Right lobe of liver (tissue), 6 donors: Measurements from ENCODE around the gene PLS3. TPM values are rescaled to one million over a fixed set of nuclear protein-coding genes. Genes with fewer than 3 reads are reported as not detected.

ENCODE experiments used
- ATAC-seq, 4 donors: fragments of 200-7000 bp; cut with Tn5 transposase; one replicate each; pipeline ENCODE4 v1.9.1; 2020; ENCODE audit warnings: mild to moderate bottlenecking in 4 of 4, moderate library complexity in 4 of 4
- DNase-seq, 3 donors: peaks; one replicate each; pipeline ENCODE4 v3.0.0-alpha.2; 2020
- H3K27ac ChIP-seq, 3 donors: fragments of 200-600 bp; one replicate each; pipeline ENCODE4 v1.8.0; 2022
- H3K27me3 ChIP-seq, 2 donors: fragments of 200-600 bp; one replicate each; pipeline ENCODE4 v1.8.0; 2022
- H3K36me3 ChIP-seq, 4 donors: fragments of 200-600 bp; sonication (generic) in 1 of 4; one replicate each; pipeline versions ENCODE4 v1.5.1 to v1.8.0; 2017 to 2022; ENCODE audit warnings: control low read depth in 1 of 4
- H3K4me1 ChIP-seq, 4 donors: fragments of 200-600 bp; sonication (generic) in 1 of 4; one replicate each; pipeline versions ENCODE4 v1.5.1 to v1.8.0; 2017 to 2022; ENCODE audit warnings: control low read depth in 1 of 4
- H3K4me3 ChIP-seq, 3 donors: fragments of 200-600 bp; one replicate each; pipeline ENCODE4 v1.8.0; 2022
- H3K9me3 ChIP-seq, 4 donors: fragments of 200-600 bp; sonication (generic) in 1 of 4; one replicate each; pipeline versions ENCODE4 v1.5.1 to v1.8.0; 2017 to 2022; ENCODE audit warnings: control low read depth in 1 of 4
- CTCF ChIP-seq, 4 donors: fragments of 200-600 bp in 3 of 4; fragments of 450-650 bp in 1 of 4; IDR thresholded peaks; one replicate each; pipeline versions ENCODE4 v1.5.1 to v1.8.0; 2016 to 2022; ENCODE audit warnings: antibody characterized with exemption in 4 of 4, mild to moderate bottlenecking in 2 of 4
- POLR2A ChIP-seq: fragments of 450-650 bp; IDR thresholded peaks from one replicate; pipeline ENCODE4 v1.6.1; 2017; ENCODE audit warnings: antibody characterized with exemption, mild to moderate bottlenecking
- WGBS: methylation state at CpG from one replicate; pipeline ENCODE4 v1.1.6; 2018; ENCODE audit warnings: low coverage, low lambda C conversion rate; ENCODE audit not compliant: insufficient coverage; ENCODE audit errors: missing lambda C conversion rate; 5-methylcytosine and 5-hydroxymethylcytosine counted together
- intact Hi-C, 2 donors: fragments of 100-400 bp; cut with DNase I; formaldehyde crosslinking; loops; one replicate each; pipeline versions ENCODE4 v1.11.2 to v1.14.1; 2022
- long read RNA-seq: library from polyadenylated mRNA; unstranded; transcript quantifications from one replicate; pipeline ENCODE4 v2.0.0, GENCODE V29; 2019
- total RNA-seq, 6 experiments: library from RNA; depleted of rRNA in 2 of 6; stranded (reverse); fragments of >200 nt in 2 of 6; fragmentation: NEBNext Ultra II Directional in 3 of 6; extraction: Animal tissue kit (Norgen Biotek cat#: 25700) in 3 of 6; gene quantifications; one replicate each; pipeline versions ENCODE4 v1.1.0 to v1.2.4, GENCODE V29; 2016 to 2023
- donor health status: DM: no; HTN: yes; CAD: no.
- donor health status: DM: no; HTN: no; CAD: no.
- donor health status: DM: no; HTN: no; CAD: no.
- donor health status: DM: no; HTN: yes; CAD: no.
- donor health status: DM: no; HTN: yes; CAD: no.

Gene PLS3
- total RNA-seq: 100 to 1,000 TPM in 4 of 6 experiments, 10 to 100 TPM in 2; 85.3 to 239 (median 114) TPM
- long read RNA-seq, transcript PLS3-202 (16 exons, 3,280 nt): major isoform, 15 of 18 reads
- long read RNA-seq, partial matches to known transcripts: 2 of 18 reads
- long read RNA-seq, other reads (novel, unspliced or antisense): 1 of 18 reads

GRCh38 chrX:115560978-115561604, at the start of gene PLS3:
PLS3 (plus strand) TSS chrX:115561174; CDS start chrX:115610251, 49,077 bp downstream.
- Histone ChIP-seq H3K9me3 (no peaks in the 10 kb centered on the region), H3K4me1 (peaks cover 0 to 6% (median 0%) of the 10 kb centered on the region in 4 donors), H3K4me3 (peak within 1 kb of the TSS; percentile 42 to 66 (median 60)), H3K36me3 (no peaks in the 10 kb centered on the region), H3K27ac (peak within 1 kb of the TSS; percentile 85 to 89 (median 85)), H3K27me3 (peaks cover 0 to 6% of the 10 kb centered on the region in 2 donors)
- DNase-seq (peak; percentile 90 to 94 (median 90)), ATAC-seq (peak; percentile 73 to 87 (median 81))
- intact Hi-C loops: no loop called here
- WGBS: 11% methylated on average over 20 of the region's 40 CpGs
- TF ChIP-seq CTCF (IDR thresholded peaks at IDR 0.05) (no peak), POLR2A (peak; percentile 86)

GRCh38 chrX:115518113-115518512, 42.9 kb upstream of the PLS3 start:
- no peak for TF ChIP-seq POLR2A
- no peak for TF ChIP-seq CTCF (IDR thresholded peaks at IDR 0.05)
- WGBS: 51% methylated on average over 2 of the region's 2 CpGs
- Histone ChIP-seq H3K27ac (no peak overlapping the region), H3K27me3 (no peaks in the 10 kb centered on the region), H3K36me3 (no peaks in the 10 kb centered on the region), H3K4me3 (no peak overlapping the region), H3K9me3 (peaks cover 0 to 3% (median 0%) of the 10 kb centered on the region in 4 donors), H3K4me1 (no peaks in the 10 kb centered on the region)
- no peak for DNase-seq
- intact Hi-C loops: no loop called here
- ATAC-seq: no peak

- DNase-seq (no peak), ATAC-seq (peak; percentile 65 to 83 (median 70))
- Histone ChIP-seq H3K4me3 (no peak overlapping the region), H3K9me3 (no peaks in the 10 kb centered on the region), H3K27me3 (no peaks in the 10 kb centered on the region), H3K27ac (no peak overlapping the region), H3K36me3 (no peaks in the 10 kb centered on the region), H3K4me1 (no peaks in the 10 kb centered on the region)
- intact Hi-C loops: no loop called here
- WGBS: 9% methylated on average over 1 of the region's 1 CpG
- TF ChIP-seq POLR2A (no peak), CTCF (IDR thresholded peaks at IDR 0.05) (no peak)
Observed at GRCh38 chrX:115521741-115522140, 39.2 kb upstream of the PLS3 start.

- TF ChIP-seq CTCF (IDR thresholded peaks at IDR 0.05): no peak
- TF ChIP-seq POLR2A: no peak
- ATAC-seq: no peak
Observed at GRCh38 chrX:115522952-115523351, 38.0 kb upstream of the PLS3 start.

More at GRCh38 chrX:115522952-115523351, 38.0 kb upstream of the PLS3 start:
- Histone ChIP-seq H3K36me3 (no peaks in the 10 kb centered on the region), H3K4me3 (no peak overlapping the region), H3K9me3 (no peaks in the 10 kb centered on the region), H3K4me1 (no peaks in the 10 kb centered on the region), H3K27me3 (no peaks in the 10 kb centered on the region), H3K27ac (no peak overlapping the region)
- no peak for DNase-seq
- intact Hi-C loops: no loop called here
